ENCODE measurements around the gene KATNB1. TPM values are rescaled to one million over a fixed set of nuclear protein-coding genes. Genes with fewer than 3 reads are reported as not detected.
"Not testable (repeated sequence)": the region's sequence is repeated elsewhere in the genome, so short reads cannot be mapped to it uniquely, and the experiment has no call there.

KATNB1 gene
- total and polyA plus RNA-seq, 2 of the 8 experiments (the other 6 are each of a cell fraction or from before 2014, with no cell fraction given) = 50.2 to 60.4 TPM

GRCh38 chr16:57779836-57780235 lies 44.3 kb downstream of the KATNB1 start:
- H3K27me3 ChIP-seq (replicated peaks in 1 of 4; ENCODE audit: control insufficient read depth in 3 of 4, extremely low read depth in 1 of 4, insufficient read depth in 3 of 4, low read length in 3 of 4); H3K79me1 ChIP-seq (ENCODE audit: low read depth, low read length); H3K79me2 ChIP-seq (ENCODE audit: control insufficient read depth in 1 of 2, insufficient read depth in 2 of 2, low read length in 2 of 2); H3K4me3 ChIP-seq (ENCODE audit: extremely low read depth in 1 of 4, insufficient read depth in 2 of 4, low read depth in 3 of 4, low read length in 4 of 4); H3K9ac ChIP-seq (replicated peaks in 1 of 4; ENCODE audit: extremely low read depth in 1 of 4, low read depth in 3 of 4, low read length in 3 of 4); H3K27ac ChIP-seq (ENCODE audit: low read depth, low read length); H2BK15ac ChIP-seq (ENCODE audit: low read length); H2BK5ac ChIP-seq (ENCODE audit: low read depth, low read length); H3K23ac ChIP-seq (ENCODE audit: insufficient read length); H3K9me3 ChIP-seq (ENCODE audit: insufficient read depth in 2 of 2, low read depth in 1 of 2, low read length in 1 of 2); H3K18ac ChIP-seq (ENCODE audit: extremely low read depth, low read length); H2AFZ ChIP-seq (ENCODE audit: low read length); H2BK120ac ChIP-seq (replicated peaks; ENCODE audit: low read depth, low read length); FAIRE-seq; H3K14ac ChIP-seq (ENCODE audit: insufficient read length); H3K4me2 ChIP-seq (ENCODE audit: insufficient read depth in 1 of 2, low read depth in 2 of 2, low read length in 2 of 2); H2BK12ac ChIP-seq (ENCODE audit: low read depth, low read length); H3K4ac ChIP-seq (replicated peaks; ENCODE audit: insufficient read length, low read depth, low read length); H2AK5ac ChIP-seq (ENCODE audit: low read depth, low read length); H2BK20ac ChIP-seq (ENCODE audit: low read length); H3K23me2 ChIP-seq (ENCODE audit: low read depth, low read length); POLR2A ChIA-PET (ENCODE audit: partially characterized antibody); H4K8ac ChIP-seq (ENCODE audit: extremely low read depth, insufficient read depth, low read length); DNase-seq (ENCODE audit: low read depth in 1 of 2, low spot score in 2 of 2); H4K91ac ChIP-seq (replicated peaks; ENCODE audit: insufficient read length, low read length); H4K5ac ChIP-seq (ENCODE audit: insufficient read length, low read depth, low read length); H4K20me1 ChIP-seq (replicated peaks in 1 of 2; ENCODE audit: control insufficient read depth in 1 of 2, insufficient read depth in 2 of 2, low read length in 2 of 2); H3K56ac ChIP-seq (replicated peaks; ENCODE audit: insufficient read length, low read depth, low read length); H3K36me3 ChIP-seq (ENCODE audit: control insufficient read depth in 2 of 4, insufficient read depth in 4 of 4, low read length in 3 of 4): not testable (repeated sequence)
- peaks cover 6 to 17% (median 14%) of the 10 kb centered on the region in 4 experiments for H3K4me1 ChIP-seq (replicated peaks in 1 of 4; ENCODE audit: control insufficient read depth in 3 of 4, insufficient read depth in 4 of 4, low read length in 3 of 4)
- WGBS, 2 experiments (ENCODE audit: extremely low coverage in 1 of 2, insufficient coverage in 1 of 2, insufficient read length in 1 of 2, insufficient replicate concordance in 2 of 2, low coverage in 1 of 2, low lambda C conversion rate in 2 of 2, missing lambda C conversion rate in 1 of 2) = 91% methylated on average over 5 of the region's 5 CpGs; no CpG with 5 or more reads in 1 of the 2 experiments
- CTCF ChIA-PET (ENCODE audit: partially characterized antibody) = interaction anchor here (22.4 kb wide), 1 partner anchor 18 kb away, joined by 279 read pairs; the partner anchor contains the start of gene KIFC3

Measured in H1 (cell line).